ENCODE data around the gene MAN2A2.

GRCh38 chr15:90880381-90881145 lies 22.5 kb upstream of the MAN2A2 start:
- TF ChIP-seq CTCF (IDR thresholded peaks at IDR 0.05; ENCODE audit: low read length) (no peak), EZH2 (IDR thresholded peaks at IDR 0.05; ENCODE audit: borderline replicate concordance, low read length) (no peak)

Data from OCI-LY1 (cell line).